C1 segment of cervical spinal cord (tissue), 14 donors: ENCODE data around the gene SLC2A13.
A peak's percentile ranks its signal among the peaks of the same experiment; 100 is the strongest.

ENCODE experiments used
- DNase-seq, 14 donors: peaks; one replicate each; lab custom pipeline; 2025; lab: John Stamatoyannopoulos, UW

Gene SLC2A13

DNA sequence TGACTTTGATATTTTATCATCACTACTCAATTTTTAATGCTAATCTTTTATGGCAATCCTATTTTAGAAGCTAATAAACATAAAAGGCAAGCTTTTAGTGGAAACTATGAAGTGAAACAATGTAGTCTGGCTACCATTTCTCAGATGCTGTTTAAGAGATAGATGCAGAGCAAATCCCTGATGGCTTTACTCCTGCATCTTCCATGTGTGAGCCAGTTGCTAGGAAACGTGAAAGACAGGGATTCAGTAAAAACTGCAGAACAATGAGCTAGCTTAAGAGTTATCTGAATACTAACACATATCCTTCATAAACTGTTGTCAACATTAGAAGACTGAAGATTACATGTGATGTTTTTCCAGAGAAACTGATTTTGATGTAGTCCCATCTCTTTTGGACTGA, 112.6 kb downstream of the SLC2A13 start:
- DNase-seq, result no peak

DNA sequence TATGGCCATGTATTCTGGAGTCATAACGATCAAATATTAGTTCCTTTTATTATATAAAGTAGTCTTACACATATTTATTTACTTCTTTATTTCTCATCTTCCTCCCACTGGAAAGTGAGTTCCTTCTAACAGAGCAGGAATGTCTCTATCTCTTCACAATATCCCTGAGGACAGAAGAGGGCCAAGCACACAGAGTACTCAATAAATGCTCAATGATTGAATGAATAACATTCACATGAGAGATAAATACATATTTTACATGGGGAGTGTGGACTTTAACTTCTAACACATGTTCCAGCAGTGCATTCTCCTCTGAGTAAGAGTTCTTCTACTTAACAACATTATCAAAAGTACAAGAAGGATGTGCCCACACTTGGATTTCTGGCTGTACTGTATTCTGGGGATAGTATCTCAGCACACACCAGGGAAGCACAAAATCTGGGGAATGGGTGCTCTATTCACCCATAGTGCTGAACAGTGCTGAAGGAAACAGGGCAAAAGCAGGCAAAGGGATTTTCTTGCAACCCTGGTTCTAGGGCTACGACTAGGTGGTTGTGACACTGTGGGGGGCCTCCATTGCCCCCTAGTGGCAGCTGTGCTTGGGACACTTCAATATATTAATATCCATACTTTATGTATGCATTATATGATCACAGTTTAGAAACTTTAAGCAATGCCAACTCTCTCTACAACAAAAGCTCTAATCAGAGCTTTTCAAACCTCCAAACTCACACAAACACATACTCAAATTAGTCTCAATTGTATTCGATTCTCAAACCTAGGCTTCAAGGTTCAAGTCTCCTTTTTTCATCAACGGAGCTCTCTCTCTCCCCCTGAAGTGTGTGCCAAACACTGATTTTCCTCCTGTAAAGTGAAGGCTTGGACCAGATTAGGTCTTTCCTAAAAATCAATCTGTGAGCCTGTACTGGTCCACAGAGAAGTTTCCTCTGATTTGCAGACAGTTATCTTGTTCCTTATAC, 115.5 kb downstream of the SLC2A13 start:
- peak in 2 of 14 donors; percentile 1 to 2 for DNase-seq

DNA sequence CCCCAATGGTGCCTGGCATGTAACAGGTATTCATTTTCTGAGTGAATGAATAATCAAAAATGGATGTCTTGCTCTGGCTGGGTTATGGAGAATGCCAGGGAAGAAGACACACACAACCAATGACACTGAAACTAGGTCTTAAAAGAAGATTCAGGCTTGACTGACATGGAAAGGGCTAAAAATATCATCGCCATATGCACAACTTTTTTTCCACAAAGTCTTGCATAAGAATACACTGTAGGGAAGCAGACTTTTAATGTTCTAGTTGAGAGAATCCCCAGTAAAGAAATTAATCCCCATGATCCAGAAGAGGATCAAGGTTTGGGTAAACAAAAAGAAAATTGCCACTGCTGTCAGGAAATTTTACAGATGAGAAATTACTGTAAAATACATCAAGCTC, 116.4 kb downstream of the SLC2A13 start:
- DNase-seq, result peak in 1 of 14 donors; percentile 23

DNA sequence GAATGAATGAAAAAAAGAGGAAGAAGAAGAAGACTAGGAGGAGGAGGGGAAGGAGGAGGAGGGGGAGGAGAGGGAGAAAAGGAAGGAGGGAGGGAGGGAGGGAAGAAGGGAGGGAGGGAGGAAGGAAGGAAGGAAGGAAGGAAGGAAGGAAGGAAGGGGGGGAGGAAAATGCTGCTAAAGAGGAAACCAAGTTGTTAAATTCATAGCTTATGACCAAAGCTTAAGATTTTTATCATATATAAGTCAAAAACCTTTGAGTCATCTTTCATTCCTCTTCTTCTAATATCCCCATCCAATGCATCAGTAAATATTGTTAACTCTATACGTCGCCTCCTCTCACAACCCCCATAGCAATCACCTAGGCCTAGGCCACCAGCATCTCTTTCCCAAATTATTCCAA, 117.3 kb downstream of the SLC2A13 start:
- DNase-seq, result no peak

DNA sequence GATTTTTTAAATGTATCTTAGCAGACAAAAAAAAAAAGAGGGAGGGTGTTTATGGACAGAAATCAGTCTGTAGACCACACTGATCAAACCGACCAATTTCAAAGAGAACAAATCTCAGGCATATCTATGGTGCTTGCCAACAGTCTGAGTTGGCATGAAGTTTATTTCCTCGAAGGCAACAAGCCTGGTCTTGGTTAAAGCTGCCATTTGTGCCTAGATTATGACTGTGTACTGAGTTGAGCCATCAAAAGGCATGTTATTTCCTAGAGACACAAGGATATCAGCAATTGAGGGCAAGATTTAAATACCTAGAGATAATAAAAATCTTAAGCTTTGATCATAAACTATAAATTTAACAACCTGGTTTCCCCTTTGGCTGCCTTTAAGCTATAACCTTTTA, 119.2 kb downstream of the SLC2A13 start:
- no peak for DNase-seq

DNA sequence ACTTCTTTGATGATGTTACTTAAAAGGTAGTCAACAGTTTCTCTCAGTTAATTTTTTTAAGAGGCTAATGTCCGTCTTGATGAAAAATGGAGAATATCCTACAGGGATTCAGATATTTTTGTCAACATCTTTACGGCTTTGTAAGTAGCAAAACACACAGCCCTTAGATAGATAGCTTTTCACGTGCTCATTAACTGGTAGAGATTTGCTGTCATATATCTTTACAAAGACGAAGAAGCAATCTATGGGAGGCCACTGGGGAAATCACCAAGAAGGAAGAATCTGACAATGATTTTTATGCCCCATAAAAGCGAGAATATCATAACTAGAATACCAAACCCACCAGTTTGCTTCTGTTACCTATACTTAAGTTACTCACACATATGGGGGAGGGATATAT, 121.2 kb downstream of the SLC2A13 start:
- DNase-seq, result no peak

DNA sequence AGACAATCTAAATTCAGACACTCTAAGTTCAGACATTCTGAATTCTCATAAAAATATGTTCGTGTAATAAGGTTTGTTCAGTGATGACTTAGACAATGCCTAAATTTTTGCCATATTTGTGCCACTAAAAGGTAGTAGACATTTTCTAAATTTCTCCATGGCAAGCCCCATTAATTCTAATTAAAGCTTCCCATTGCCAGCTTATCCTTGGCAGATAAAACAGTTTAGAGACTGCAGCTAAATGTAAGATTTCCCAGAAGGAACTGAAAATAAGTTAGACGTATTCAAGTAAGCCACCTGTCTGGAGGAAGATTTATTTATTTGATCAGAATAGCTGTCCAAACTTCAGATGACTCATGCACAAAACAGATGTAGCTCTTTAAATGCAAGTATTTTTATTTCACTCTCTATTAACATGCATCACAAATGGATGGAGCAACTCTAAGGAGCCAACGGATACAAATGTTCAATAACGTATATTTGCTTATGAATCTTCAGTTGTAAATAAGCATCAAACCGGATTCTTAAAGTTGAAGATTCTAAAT, 130.4 kb downstream of the SLC2A13 start:
- no peak for DNase-seq

DNA sequence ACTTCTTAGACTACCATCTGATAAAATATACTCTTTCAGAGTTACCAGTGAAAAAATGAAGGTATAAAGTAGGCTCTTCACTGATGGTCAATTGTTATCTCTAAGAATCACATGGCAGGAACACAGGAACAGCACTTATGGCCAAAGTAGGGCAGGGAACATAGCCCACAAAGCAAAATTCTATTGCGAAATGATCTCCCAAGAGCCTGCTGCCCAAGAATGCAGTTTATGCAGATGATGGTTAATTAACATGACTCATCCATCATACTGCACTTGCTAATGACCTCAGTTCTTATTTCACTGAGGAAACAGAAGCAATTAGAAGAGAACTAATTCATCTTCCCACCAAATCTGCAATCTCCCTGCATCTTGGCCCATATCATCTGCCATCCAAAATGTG, 133.8 kb downstream of the SLC2A13 start:
- no peak for DNase-seq

DNA sequence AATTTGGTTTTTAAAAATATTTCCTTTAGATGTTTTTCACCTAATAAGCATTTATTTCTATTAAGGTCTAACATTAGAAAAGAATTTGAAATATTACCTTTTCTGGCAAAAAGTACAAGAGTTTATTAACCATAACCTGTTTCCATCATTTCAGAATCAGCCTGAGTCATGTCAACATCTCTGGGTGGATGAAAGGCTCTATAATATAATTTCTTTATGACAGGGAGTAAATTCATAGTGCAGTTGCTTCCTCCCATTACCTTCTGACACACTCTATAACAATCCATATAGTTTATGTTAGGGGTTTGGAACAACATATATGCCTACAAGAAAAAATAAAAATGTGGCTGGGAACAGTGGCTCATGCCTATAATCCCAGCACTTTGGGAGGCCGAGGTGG, 134.5 kb downstream of the SLC2A13 start:
- no peak for DNase-seq

DNA sequence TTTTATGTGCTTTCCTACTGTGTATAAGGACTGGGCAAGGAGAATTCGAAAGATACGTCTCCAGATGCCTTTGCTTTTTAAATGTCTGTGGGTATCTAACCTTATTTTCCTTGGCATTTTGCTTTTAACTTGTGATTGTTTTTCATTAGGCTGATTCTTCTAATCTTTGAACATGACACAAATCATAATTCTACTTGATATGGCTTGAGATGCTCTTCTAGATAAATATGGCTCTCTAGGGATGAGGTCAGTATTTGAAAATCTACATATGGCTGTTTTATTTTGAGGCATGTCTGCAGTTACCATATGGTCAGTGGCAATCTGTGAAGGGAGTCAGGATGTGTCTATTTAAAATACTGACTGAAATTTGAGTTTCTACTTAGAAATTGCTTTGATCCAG, 139.2 kb downstream of the SLC2A13 start:
- DNase-seq, result peak in 1 of 14 donors; percentile 58

DNA sequence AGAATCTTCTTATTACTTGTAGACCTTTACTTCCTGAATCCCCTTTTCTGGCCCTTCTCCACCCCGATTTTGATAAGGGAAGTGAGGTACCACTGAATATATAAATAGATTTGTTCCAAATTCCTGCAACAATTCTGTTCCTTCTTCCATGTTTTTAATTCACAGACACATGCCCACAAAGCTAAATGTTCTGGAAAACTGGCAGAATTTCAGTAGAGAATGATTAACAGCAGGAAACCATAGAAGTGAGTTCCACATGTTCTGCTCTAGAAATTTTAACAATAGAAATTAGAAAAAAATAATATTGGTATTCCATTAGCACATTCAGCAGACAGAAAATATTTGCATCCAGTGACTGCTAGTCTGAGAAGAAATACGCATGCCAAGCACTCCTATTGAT, 139.6 kb downstream of the SLC2A13 start:
- DNase-seq, result no peak

DNA sequence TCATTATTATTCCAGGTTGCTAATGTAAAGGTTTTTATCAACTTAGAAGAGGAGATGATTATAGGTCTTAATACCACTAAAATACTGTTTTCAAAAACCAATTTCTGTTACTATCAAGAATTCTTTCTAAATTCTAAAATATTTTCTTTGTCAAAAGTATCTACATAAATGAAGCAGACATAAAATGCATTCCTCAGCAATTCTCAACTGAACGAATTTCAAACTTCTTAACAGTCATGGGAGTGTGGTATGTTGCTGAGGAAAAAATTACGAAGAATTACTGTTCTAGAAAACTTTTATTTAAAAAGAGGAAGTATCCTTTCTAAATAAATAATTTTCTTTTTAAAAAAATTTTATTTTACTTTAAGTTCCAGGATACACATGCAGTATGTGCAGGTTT, 146.4 kb downstream of the SLC2A13 start:
- DNase-seq, result no peak

DNA sequence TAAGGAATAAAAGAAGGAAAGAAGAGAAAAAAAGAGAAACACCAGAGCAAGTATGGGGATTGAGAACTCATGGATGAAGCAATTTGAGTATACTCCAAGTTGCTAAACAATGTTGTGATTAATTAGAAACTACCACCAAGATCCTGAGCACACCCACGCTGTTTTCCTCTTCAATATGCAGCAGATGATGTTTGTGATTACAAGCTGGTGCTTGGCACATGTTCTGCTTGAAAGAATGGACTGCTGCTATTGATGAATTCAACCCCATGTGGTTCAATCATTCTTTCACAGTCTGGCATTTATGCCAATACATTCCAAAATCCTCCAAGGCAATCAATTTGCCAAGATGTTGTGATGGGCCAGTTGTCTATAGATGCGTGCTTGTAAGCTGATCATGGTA, 146.8 kb downstream of the SLC2A13 start:
- DNase-seq, result no peak

DNA sequence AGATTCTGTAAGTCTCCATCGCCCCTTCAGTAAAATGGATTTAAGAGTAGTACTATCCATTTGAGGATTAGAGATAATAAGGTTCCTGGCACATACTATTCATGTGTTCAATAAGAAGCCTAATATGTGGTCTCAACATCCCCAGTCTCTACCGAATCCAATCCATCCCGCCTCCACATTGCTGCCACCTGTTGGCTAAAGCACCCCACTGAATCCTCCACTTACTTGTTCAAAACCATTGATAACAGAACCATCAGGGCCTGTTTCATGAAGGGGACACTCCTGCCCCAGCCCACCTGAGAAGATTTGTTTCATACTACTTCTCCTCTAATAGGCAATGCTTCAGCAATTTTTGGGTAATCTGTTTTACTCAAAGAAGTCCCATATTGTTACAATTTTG, 147.5 kb downstream of the SLC2A13 start:
- no peak for DNase-seq

DNA sequence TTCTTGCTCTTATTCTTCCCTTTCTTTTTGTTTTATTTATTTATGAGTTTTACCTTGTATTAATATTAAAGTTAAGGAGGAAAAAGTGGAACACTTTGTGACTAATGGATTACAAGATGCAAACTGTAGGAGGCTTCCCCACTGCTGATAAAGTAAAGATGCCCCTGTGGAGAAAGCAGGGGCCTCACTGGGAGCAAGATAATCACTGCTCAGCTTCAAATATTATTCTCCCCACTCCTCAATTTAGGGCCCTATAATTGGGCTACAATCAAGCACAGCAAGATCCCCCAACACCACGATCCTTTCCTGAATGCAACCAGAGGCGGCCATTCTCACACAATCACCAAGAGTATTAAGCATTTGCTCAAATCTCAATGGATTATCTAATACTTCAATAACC, 149.2 kb downstream of the SLC2A13 start:
- no peak for DNase-seq

DNA sequence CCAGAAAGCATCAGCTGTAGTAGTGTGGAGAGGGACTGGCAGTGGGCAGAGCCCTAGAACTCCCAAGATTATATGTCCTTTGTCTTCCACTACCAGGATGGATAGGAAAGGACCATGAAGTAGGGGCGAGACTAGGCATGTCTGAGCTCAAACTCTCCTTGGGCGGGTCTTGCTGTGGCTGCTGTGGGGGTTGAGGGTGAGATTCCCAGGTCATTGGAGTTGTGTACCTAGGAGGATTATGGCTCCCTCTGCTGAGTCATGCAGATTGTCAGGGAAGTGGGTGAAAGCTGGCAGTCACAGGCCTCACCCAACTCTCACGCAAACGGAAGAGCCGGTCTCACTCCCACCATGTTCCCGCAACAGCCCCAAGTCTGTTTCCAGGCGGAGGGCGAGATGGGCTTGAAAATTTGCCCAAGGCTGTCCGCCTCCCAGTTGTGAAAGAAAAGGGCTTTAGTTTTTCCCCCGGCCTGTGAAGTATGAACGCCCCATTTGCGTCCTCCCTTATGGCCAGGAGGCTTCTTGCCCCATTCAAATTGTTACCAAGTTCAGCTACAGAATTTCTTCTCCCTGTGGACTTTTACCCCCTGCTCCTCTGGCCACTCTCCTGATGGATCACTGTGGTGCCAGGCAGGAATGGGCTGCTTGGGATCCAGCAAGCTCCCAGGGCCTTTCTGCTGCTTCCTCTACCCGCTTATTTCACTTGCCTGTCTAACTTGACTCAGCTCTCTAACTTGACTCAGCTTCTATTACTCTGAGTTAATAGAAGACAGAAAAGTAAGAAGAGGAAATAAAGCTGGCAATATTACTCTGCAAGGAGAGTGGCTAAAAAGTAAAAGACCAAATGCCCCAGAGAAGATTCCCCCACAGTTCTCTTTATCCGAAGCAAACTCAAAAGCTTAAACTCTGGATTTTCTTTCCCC, 159.3 kb downstream of the SLC2A13 start:
- no peak for DNase-seq

DNA sequence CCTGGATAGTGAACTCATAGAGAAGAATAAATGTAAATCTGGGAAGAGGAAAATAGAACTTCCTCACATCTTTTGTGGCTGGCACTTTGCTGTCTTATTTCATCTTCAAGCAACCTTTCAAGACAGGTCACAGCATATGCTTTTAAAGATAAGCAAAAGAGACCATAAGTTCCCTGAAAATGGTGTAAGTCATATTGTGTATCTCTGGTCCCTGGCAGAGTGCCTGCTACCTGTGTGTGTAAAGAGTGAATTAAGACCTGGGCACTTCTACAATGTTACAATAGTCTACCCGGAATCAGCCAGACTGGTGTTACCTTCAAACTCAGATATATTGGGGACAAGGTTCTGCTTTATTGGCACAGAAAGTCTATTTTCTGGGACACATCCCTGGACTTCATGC, 168.8 kb downstream of the SLC2A13 start:
- DNase-seq, result no peak

DNA sequence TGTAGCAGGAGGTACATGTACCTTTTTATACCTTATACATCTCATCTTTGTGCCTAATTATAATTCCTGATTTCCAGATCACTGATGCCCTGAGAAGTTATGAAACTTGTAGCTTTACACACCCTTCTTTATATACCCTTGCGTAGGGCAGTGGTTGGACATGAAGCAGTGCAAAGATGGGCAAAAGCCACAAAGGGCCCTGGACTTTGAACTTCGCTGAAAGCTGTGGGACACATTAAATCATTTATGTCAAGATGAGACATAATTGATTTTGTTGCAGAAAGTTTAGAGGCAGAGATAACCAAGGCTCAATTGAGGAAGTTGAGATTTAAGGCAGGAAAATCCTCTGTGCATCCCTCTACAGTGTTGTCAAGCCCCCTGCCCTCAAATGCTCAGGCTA, 170.0 kb downstream of the SLC2A13 start:
- DNase-seq, result no peak

DNA sequence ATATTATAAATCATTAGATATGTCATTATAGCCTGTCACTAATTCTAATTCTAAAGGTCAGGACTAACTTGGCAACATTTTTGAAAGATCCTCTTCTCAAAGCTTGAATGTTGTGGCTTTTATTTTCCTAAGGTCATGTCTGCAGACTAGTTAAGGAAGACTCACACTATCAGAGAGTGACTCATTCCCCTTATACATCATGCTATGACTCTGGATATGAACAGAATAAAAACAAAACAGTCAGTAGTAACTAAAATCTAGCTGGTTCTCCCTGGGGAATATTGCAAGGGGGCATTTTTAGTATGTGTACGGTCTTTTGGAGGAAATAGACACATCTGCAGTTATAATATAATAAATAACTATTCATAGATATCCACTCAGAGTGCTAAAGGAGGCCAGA, 170.6 kb downstream of the SLC2A13 start:
- no peak for DNase-seq

DNA sequence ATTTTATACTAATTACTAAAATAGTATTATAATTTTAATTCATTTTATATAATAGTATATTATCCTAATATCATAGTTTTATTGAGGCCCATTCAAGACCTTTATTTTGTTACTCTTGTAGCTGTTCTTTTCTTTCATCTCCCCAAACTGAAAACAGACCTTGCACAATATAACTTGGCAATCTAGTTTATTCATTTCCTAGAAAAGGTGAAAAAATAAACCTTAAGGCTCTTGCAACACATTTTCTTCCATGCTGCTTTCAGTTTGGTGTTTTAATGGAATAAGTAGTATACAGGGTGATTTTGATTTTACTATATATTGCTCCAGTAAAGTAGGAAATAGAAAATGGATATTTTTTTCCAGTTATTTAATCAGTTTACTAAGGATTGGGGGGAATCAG, 174.0 kb downstream of the SLC2A13 start:
- no peak for DNase-seq

DNA sequence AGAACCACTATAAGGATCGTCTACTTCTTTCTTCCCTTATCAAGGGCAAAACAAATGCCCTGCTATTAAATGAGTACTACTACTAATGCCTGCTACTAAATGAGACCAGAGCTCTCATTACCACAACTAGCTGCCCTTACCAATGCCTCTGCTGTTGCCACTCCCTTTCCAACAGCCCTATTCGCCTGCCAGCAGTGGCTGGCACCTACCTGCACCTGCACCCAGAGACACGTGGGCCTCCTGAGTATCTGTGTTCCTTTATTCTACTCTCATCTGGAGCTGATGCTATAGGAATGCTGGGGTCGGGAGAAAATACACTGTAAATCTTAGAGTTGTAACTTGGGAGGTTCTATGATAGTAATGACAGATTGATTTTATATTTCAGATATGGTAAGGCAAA, 174.7 kb downstream of the SLC2A13 start:
- no peak for DNase-seq

DNA sequence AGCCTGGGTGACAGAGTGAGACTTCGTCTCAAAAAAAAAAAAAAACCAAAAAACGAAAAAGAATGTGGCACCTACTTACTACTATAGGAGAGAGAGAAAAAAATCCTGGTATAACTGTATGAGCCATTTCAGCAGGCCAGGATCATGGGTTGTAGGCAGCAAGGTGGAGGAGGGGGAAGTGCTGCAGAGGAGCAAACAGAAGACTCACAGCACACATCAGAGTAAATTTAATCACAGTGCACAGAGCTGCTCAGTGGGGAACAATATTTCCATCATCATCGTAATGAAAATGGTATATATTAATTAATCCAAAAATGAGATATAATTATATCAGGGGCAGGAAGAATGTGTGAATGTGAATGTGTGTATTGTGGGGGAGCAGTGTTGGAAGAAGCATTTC, 175.8 kb downstream of the SLC2A13 start:
- DNase-seq, result no peak
